GM12891 (cell line): ENCODE results near the gene KIF1A.

ENCODE experiments used
- POLR2A ChIP-seq: IDR thresholded peaks from 2 replicates; pipeline ENCODE4 v1.6.1; 2011; ENCODE audit warnings: low read depth, low read length, control low read depth
- POLR2AphosphoS5 ChIP-seq: IDR thresholded peaks from 2 replicates; pipeline ENCODE4 v1.6.1; 2011; ENCODE audit warnings: low read depth, low read length, control low read depth
- TAF1 ChIP-seq: IDR thresholded peaks from 2 replicates; pipeline ENCODE4 v1.6.1; 2011; ENCODE audit warnings: low read depth, low read length, control low read depth

DNA sequence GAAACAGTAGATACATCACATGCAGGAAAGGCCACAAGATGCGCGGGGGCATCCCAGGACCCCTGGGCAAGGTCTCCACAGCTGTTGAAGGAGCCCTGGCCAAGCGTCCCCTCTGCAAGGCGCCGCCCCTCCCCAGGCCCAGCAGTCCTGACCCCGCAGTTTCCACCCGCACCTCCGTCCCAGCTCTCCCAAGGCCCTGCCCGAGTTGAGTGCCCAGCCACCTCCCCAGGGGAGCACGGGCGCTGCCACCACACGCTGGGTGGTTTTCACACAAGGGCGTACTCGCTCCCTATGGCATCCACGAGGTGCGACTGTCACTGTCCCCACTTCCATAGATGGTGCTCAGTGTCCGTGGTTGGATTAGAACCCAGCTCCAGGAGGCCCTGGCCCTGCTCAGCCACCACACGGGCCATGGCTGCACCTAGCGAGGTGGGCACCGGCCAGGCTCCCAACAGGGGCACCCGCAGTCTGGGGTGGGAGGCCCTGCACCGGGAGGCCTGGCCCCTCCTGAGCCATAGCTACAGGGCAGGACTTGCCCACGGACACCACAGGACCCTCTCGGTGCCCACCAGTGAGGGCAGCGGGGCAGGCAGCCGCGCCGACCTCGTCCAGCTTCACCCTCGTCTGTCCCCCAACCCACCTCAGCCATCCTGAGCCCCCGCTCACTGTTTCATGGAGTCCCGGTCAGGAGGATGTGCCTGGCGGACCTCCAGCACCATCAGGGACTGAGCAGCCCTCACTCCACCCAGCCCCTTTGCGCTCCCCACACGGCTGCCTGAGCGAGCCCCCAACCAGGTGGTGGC, 36.0 kb downstream of the KIF1A start:
- no peak for TF ChIP-seq POLR2A
- no peak for TF ChIP-seq POLR2AphosphoS5
- TF ChIP-seq TAF1 = no peak
